ENCODE data around the gene NTM.

Gene NTM

GRCh38 chr11:131760091-131761061, 390.0 kb downstream of the NTM start:
- no peaks in the 10 kb centered on the region for H3K9me2 ChIP-seq (replicated peaks; ENCODE audit: control insufficient read depth, low read length)
- H4K20me1 ChIP-seq (ENCODE audit: control insufficient read depth, insufficient read depth, low read depth, low read length) = no peaks in the 10 kb centered on the region
- H3F3A ChIP-seq (ENCODE audit: control insufficient read depth, insufficient read depth) = no peaks in the 10 kb centered on the region
- H3K9me3 ChIP-seq (ENCODE audit: control insufficient read depth, insufficient read depth, low read length) = no peaks in the 10 kb centered on the region
- no peak for TF ChIP-seq EZH2phosphoT487 (IDR thresholded peaks at IDR 0.05; ENCODE audit: borderline replicate concordance, low read length)
- TF ChIP-seq, protein P1, sequence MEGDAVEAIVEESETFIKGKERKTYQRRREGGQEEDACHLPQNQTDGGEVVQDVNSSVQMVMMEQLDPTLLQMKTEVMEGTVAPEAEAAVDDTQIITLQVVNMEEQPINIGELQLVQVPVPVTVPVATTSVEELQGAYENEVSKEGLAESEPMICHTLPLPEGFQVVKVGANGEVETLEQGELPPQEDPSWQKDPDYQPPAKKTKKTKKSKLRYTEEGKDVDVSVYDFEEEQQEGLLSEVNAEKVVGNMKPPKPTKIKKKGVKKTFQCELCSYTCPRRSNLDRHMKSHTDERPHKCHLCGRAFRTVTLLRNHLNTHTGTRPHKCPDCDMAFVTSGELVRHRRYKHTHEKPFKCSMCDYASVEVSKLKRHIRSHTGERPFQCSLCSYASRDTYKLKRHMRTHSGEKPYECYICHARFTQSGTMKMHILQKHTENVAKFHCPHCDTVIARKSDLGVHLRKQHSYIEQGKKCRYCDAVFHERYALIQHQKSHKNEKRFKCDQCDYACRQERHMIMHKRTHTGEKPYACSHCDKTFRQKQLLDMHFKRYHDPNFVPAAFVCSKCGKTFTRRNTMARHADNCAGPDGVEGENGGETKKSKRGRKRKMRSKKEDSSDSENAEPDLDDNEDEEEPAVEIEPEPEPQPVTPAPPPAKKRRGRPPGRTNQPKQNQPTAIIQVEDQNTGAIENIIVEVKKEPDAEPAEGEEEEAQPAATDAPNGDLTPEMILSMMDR (IDR thresholded peaks at IDR 0.05; ENCODE audit: low read depth, low read length, poor library complexity, severe bottlenecking) = no peak
- H3K4me2 ChIP-seq (ENCODE audit: low read length) = no peak overlapping the region
- no peaks in the 10 kb centered on the region for H3K27me3 ChIP-seq (ENCODE audit: control insufficient read depth, low read length)
- H3K36me3 ChIP-seq (ENCODE audit: control insufficient read depth, low read length) = no peaks in the 10 kb centered on the region
- H3K4me1 ChIP-seq (ENCODE audit: control insufficient read depth, low read length) = no peaks in the 10 kb centered on the region
- no peak overlapping the region for H3K27ac ChIP-seq (ENCODE audit: low read depth, low read length)
- no peaks in the 10 kb centered on the region for H3K79me2 ChIP-seq (ENCODE audit: control insufficient read depth, low read length)
- H3K4me3 ChIP-seq (ENCODE audit: low read length) = no peak overlapping the region

GRCh38 chr11:131762346-131763110, 392.1 kb downstream of the NTM start:
- Histone ChIP-seq H3K9me3 (ENCODE audit: control insufficient read depth, insufficient read depth, low read length) (no peaks in the 10 kb centered on the region), H4K20me1 (ENCODE audit: control insufficient read depth, insufficient read depth, low read depth, low read length) (no peaks in the 10 kb centered on the region), H3K36me3 (ENCODE audit: control insufficient read depth, low read length) (no peaks in the 10 kb centered on the region), H3K27ac (ENCODE audit: low read depth, low read length) (no peak overlapping the region), H3F3A (ENCODE audit: control insufficient read depth, insufficient read depth) (no peaks in the 10 kb centered on the region), H3K4me2 (ENCODE audit: low read length) (no peak overlapping the region), H3K79me2 (ENCODE audit: control insufficient read depth, low read length) (no peaks in the 10 kb centered on the region), H3K9me2 (replicated peaks; ENCODE audit: control insufficient read depth, low read length) (no peaks in the 10 kb centered on the region), H3K4me1 (ENCODE audit: control insufficient read depth, low read length) (no peaks in the 10 kb centered on the region), H3K27me3 (ENCODE audit: control insufficient read depth, low read length) (no peaks in the 10 kb centered on the region), H3K4me3 (ENCODE audit: low read length) (no peak overlapping the region)
- no peak for TF ChIP-seq EZH2phosphoT487 (IDR thresholded peaks at IDR 0.05; ENCODE audit: borderline replicate concordance, low read length)
- TF ChIP-seq, protein P1 (IDR thresholded peaks at IDR 0.05; ENCODE audit: low read depth, low read length, poor library complexity, severe bottlenecking) = no peak

GRCh38 chr11:131763193-131763890, 392.9 kb downstream of the NTM start:
- Histone ChIP-seq H3K4me2 (ENCODE audit: low read length) (no peak overlapping the region), H3K36me3 (ENCODE audit: control insufficient read depth, low read length) (no peaks in the 10 kb centered on the region), H3K79me2 (ENCODE audit: control insufficient read depth, low read length) (no peaks in the 10 kb centered on the region), H4K20me1 (ENCODE audit: control insufficient read depth, insufficient read depth, low read depth, low read length) (no peaks in the 10 kb centered on the region), H3K4me3 (ENCODE audit: low read length) (no peak overlapping the region), H3K4me1 (ENCODE audit: control insufficient read depth, low read length) (no peaks in the 10 kb centered on the region), H3K27ac (ENCODE audit: low read depth, low read length) (no peak overlapping the region), H3K9me2 (replicated peaks; ENCODE audit: control insufficient read depth, low read length) (no peaks in the 10 kb centered on the region), H3K27me3 (ENCODE audit: control insufficient read depth, low read length) (no peaks in the 10 kb centered on the region), H3F3A (ENCODE audit: control insufficient read depth, insufficient read depth) (no peaks in the 10 kb centered on the region), H3K9me3 (ENCODE audit: control insufficient read depth, insufficient read depth, low read length) (no peaks in the 10 kb centered on the region)
- no peak for TF ChIP-seq EZH2phosphoT487 (IDR thresholded peaks at IDR 0.05; ENCODE audit: borderline replicate concordance, low read length)
- TF ChIP-seq, protein P1 (IDR thresholded peaks at IDR 0.05; ENCODE audit: low read depth, low read length, poor library complexity, severe bottlenecking) = no peak
